HTR-8/SVneo (cell line): ENCODE results near the gene TMEM134.

Experiments
- DNase-seq: peaks from one replicate; pipeline ENCODE4 v3.0.0; 2011; ENCODE audit warnings: low spot score, mixed read lengths; ENCODE audit not compliant: insufficient read length
- FAIRE-seq: peaks from 2 replicates; lab custom pipeline; 2011; peaks lifted over from hg19 to GRCh38; lab: Jason Lieb, UNC

Gene TMEM134

DNA sequence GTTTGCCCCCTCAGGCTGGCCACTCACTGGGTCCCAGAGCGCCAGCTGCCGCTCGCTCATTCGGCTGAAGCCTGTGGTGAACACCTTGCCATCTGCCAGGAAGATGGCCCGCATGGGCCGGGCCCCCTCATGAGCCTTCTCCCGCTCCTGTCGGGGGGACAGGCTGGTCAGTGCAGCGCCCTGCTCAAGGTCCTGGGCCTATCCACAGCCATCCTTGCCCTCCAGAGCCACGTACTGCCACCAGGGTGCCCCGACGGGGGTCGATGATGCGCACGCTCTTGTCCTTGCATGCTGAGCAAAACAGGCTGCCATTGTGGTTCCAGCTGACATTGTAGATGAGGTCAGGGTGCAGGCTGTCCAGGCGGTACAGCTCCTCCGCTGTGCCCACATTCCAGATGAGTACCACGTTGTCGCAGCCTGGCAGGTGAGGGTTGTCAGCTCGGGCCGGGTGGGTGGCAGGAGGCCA, 27.9 kb downstream of the TMEM134 start:
- FAIRE-seq (peak; percentile 81), DNase-seq (no peak)

DNA sequence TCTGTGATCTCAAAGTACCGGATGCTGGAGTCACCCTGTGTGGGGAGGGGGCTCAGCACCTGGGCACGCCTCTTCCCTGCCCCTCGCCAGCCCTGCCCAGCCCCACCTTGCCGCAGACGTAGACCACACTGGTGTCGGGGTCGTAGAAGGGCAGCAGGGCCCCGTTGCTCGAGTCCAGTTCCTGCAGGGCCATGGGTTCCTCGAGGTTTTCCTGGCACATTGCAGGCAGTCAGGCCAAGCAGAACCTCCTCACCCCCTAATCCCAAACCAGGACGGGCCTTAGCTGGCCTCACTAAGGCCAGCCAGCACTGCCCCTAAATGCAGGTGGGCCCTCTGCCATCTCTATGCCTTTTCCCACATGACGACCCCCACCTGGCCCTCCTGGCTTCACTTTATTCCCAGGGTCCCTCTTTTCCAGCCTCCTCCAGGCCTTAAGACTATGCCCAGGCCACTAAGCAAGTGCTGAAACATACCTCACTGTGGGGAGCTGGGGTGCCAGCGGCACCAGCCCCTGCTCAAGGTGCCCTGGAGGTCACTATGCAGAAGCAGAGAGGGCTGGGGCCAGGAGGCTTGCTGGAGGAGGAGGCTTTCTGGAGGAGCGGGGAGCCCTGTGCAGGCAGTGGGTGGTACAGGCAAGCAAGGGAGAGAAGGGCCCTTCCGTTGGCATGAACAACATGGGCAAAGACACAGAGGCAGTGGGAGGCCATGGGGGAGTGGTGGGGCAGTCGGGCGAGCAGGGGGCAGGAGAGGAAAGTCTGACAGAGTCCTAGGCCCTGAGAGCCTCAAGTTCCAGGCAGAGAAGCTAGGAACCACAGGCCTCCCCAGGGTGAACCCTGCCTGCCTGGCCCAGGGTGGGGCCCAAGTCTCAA, 28.6 kb downstream of the TMEM134 start:
- DNase-seq (no peak), FAIRE-seq (no peak)

DNA sequence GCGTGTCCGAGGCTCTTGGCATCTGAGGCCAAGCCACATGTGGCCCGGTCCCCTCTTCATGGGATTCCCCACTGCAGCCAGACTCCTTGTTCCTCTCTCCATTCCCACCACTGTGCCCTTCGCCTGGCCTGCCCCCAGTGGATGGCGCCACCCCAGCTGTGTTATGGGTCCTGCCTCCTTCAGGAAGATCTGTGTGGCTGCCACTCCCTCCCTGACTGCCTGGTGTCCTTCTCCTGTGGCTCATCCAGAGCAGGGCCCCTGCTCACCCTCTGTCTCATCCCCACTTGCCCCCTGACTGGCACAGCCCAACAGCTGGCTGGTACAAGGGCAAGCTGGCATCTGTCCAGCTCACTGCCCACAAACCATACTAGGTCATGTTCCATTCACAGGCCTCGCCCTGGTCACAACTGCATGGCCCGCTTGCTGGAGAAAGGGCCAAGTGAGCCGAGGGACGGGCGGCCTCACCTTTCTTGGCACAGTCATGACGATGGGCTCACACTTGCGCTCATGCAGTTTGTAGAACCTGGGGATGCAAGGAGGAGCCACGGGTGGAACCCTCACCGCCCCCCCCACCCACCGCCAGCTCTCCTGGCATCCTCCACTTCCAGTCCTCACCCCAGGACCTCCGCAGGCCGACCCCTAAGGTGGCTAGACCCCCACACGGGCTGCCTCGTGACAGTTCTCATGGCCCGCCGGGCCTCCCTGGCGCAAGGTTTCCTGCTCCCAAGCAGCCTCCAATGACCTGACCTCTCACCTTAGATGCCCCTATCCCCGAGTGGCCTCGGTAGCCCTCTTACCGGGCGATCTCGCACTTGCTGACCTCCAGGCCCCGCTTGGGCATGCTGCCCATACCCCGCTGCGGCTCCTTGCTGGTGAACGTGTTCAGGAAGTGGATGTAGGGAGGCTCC, 29.5 kb downstream of the TMEM134 start:
- DNase-seq (no peak), FAIRE-seq (peak; percentile 88)

DNA sequence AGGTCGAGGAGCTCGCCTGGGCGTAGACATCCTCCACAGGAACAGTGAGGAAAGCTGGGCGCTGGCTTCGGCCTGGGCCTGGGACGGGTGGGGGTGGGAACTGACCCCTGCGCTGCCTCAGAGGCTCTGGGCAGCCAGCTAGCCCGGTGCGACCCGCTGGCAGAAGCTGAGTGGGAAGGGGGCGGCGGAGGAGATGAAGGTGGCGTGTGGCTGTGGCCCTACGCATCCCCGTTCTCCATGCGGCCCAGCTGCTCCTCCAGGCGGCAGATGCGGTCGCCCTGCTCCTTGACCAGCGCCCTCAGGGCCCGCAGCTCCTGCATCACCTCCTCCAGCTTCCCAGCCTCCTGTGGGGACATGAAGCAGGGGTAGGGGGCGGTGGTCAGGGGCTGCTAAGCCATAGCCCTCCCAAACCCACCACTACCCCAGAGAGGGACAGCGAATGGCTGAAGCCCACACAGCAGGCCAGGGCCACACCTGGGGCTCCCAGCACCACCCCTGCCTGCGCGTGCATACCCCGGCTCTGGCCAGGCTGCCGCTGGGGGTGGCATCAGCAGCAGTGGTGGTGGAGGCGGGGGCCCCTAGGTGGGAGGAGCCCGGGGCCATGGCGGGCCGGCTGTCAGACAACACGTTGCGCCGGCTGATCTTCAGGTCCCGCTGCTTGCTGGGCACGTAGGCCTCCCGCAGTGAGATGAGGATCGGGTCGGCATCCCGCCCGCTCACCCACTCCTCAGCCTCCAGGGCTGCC, 30.7 kb downstream of the TMEM134 start:
- DNase-seq: no peak
- no peak for FAIRE-seq

DNA sequence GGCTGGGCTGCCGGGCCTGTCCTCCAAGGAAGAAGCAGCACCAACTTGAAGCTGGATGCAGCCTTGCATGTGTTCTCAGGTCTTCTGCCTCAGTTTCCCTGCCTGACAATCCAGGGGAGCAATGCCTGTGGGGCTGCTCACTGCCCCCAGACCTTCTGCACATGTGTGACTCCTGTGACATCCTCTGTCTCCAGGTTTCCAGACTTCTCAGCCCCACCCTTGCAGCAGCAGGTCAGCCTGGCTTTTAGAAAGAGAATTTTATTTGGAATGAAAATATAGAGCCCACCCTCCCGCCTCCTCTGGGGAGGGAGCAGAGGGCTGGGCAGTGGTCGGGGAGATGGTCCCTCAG, 31.3 kb downstream of the TMEM134 start:
- DNase-seq (no peak), FAIRE-seq (no peak)

DNA sequence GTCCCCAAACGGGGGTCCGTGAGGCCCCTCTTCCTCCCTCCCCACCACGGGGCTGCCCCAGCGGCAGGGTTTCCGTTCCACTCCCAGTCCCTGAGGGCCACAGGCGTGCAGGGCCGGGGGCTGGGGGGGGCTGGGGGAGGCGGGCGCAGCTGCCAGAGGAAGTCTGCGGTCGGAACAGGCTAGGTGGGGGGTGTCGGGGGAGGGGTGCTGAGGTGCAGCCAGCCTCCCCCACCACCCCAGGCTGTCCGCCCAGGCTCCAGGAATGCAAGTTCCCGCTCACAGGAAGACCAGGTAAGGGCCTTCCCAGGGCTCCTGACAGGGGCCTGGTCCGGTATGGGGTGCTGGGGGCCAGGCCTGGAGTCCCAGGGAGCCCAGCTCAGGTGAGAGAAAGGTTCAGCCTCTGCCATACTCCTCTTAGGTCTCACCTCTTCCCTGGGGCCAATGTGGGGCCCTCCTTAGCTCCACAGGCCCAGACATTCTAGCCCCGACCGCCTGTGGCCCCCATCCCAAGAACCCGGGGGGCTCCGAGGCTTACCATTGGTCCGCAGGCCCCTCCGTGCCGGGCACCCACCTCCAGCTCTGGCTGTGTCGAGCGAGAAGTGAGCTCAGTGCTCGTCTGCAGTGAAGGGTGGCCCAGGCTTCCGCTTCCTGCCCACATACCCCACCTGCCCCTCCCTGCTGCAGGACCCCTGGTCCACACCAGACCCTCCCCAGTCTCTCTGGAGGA, 31.8 kb downstream of the TMEM134 start, which contains the start of gene PTPRCAP:
Gene PTPRCAP, minus strand, starts transcription at position 601 of the 727 bp plus-strand sequence. Its CDS starts 63 bp downstream, at position 538.
- DNase-seq: no peak
- no peak for FAIRE-seq

DNA sequence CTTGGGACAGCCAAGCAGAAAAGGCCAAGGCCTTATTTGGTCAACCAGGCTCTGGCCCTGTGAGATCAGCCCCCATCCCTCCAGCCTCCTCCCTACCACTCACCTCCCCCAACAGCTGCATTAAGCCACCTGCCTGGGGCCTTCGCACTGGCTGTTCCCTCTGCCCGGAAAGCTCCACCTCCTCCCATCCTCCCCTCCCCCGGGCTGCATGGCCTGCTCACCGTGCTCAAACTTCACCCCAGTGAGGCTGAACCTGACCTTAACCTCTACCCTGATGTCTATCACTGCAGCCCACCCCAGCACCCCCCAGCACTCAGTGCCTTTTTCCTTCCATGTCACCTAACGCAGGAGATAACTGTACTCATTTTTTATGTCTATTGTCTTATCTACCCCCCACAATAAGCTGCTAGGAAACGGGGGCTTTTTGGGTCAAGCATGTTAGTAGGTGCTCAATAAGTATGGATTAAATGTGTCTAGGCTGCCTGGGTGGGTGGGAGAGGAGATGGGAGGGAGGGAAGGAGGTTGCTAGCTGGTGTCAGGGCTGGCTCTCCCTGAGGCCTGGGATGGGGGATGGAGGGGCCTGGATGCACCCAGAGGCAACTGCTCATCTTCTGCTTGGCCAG, 32.5 kb downstream of the TMEM134 start:
- no peak for DNase-seq
- peak; percentile 71 for FAIRE-seq

DNA sequence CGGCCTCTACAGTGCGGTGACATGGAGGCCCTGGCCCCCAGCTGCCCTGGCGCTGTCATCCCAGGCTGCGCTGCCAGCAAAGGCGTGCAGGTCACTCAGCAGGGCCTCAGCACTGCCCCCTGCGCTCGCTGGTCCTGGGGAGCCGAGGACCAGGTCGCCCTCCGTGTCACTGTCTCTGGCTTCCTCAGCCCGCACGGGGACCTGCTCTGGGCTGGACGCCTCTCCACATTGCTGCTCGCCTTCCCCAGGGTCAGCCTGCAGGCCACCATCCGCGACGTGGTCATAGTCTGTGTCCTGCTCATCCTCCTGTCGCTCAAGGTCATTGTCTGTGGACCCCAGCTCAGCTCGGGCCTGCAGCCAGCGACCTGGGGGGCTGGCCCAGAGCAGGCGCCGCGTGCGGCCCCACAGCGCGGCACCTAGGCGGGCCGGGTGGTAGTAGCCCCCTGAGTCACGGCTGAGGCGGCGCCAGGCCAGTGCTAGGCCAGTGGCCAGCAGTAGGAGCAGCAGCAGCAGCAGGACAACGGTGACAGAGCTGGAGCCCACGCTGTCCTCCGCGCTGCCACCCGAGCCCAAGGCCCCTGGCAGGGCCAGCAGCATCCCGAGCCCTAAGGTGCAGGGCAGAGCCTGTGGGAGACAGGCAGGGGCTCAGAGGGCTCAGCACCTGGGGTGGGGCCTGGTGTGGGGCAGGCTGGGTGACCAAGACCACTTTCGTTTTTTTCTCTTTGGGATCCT, 33.2 kb downstream of the TMEM134 start:
- no peak for DNase-seq
- peak; percentile 68 for FAIRE-seq

DNA sequence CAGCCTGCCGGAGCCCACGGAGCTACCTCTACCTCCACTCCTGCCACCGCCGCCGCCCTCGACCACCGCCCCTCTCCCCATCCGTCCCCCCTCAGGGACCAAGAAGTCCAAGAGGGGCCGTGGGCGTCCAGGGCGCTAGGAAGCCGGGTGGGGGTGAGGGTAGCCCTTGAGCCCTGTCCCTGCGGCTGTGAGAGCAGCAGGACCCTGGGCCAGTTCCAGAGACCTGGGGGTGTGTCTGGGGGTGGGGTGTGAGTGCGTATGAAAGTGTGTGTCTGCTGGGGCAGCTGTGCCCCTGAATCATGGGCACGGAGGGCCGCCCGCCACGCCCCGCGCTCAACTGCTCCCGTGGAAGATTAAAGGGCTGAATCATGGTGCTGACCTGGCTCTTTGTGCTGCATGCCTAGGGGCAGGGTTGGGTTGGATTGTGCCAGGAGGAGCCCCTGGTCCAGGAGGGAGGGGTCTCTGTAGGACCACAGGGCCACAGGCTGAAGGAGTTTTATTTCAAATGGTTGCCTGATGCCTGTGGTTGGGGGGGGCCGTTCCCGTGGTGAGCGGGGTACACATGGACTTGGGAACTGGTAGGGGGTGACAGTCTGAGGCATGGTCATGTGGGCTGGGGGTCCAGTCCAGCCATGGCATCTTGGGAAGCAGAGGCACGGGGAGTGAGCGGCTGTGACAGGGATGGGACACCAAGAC, 33.9 kb downstream of the TMEM134 start:
- DNase-seq: no peak
- no peak for FAIRE-seq

DNA sequence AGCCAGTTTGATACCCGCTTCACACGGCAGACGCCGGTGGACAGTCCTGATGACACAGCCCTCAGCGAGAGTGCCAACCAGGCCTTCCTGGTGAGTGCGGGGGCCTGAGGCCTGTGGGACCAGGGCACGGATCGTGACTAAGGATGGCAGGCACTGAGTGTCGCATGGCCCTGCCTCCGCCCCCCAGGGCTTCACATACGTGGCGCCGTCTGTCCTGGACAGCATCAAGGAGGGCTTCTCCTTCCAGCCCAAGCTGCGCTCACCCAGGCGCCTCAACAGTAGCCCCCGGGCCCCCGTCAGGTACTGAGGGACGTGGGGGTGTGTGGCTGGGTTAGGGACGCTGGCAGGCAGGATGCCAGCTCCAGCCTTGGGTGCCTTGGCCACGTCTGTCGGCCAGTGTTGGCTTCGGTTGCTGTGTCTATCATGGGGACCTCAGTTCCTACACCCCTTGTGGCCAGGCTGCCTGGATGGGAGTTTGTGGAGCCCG, 34.6 kb downstream of the TMEM134 start:
- peak; percentile 63 for FAIRE-seq
- DNase-seq: no peak

DNA sequence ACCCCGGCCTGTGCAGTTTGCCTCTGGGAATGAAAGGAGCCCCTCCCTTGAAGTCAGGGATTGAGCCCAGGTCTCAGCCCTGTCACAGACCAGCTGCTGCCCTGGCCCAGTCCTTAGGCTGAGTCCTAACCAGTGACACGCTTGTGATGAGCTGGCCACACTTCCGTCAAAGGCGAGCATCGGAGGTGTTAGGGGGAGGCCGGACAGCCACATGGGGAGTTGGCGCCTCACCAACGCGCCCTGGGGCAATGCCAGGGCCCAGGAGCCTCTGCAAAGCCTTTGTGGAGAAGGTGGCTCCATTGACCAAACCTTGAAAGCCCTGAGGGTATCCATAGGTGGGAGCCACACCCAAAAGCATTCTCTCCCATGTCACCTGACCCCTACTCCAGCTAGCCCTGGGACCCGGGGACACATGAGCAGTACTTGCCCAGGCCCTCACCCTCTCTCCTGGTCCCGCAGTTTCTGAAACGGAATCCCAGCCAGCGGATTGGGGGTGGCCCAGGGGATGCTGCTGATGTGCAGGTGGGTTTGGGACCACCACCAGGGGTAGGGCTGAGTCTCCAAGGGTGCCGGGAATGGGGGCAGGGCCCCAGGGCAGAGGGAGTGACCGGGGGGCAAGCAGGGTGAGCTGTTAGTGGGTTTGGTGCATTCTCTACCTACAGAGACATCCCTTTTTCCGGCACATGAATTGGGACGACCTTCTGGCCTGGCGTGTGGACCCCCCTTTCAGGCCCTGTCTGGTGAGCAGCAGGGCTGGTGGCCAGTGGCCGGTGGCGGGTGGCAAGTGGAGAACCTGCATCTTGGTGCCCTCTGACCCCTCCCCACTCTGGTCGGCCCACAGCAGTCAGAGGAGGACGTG, 35.3 kb downstream of the TMEM134 start:
- no peak for DNase-seq
- FAIRE-seq: peak; percentile 57

DNA sequence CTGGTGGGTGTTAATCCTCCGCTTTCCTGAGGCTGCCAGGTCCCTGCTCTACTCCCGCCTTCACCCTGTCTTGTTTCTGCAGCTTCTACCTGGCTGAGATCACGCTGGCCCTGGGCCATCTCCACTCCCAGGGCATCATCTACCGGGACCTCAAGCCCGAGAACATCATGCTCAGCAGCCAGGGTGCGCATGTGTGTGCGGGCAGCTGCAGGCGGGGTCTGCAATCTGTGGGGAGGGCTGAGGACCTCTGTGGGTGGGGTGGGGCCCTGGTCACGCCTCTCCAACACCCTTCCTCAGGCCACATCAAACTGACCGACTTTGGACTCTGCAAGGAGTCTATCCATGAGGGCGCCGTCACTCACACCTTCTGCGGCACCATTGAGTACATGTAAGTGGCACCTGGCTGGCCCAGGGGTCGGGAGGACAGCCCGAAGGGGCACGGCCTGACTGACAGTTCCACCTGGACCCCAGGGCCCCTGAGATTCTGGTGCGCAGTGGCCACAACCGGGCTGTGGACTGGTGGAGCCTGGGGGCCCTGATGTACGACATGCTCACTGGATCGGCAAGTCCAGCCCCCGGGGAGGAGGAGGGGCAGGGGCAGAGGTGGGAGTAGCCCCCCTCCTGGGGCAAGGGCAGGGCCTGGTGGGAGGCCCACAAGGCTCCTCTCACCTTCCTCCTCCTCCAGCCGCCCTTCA, 36.2 kb downstream of the TMEM134 start:
- DNase-seq (no peak), FAIRE-seq (no peak)

DNA sequence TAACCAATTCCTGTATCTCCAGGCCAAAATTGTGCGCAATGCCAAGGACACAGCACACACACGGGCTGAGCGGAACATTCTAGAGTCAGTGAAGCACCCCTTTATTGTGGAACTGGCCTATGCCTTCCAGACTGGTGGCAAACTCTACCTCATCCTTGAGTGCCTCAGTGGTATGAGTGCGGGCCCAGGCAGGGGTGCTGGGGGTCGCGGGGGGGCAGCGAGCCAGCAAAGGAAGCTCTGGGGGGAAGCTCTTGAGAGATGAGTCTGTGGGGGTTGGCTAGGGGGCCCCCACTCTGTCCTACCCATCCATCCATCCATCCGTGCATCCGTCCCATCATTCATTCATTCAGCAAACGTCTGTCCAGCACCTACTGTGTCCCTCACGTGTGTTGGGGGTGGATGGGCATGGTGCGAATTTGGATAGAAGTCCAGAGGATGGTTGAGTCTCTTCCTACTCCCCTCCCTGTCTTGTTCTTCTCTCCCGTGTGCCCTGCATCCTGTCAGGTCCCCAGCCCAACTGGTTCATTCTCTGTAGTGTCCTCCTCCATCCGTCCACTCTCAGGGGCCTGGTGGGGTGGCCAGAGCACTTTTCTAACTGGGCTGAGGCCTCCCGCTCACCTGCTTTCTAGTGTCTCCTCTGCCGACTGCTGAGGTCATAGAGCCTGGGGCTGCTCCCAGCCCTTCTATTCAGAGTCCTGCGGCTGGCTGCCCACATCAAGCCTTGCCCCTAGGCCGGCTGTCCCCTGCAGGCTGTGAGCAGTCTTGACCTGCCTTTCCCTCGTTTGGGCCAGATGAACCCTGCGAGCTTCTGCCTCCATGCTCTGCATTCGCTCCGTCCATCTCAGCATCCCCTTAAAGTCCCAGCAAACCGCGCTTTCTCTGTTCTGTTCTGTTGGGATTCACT, 37.5 kb downstream of the TMEM134 start:
- FAIRE-seq (peak; percentile 54), DNase-seq (no peak)

DNA sequence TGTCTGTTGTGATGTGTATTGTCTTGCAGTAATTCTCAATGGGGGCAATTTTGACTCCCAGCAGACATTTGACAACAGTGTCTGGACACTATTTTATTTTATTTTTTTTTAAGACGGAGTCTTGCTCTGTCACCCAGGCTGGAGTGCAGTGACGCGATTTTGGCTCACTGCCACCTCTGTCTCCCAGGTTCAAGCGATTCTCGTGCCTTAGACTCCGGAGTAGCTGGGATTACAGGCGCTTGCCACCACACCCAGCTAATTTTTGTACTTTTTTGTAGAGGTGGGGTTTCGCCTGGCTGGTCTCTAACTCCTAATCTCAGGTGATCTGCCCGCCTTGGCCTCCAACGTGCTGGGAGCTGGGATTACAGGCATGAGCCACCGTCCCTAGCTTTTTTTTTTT, 39.3 kb downstream of the TMEM134 start:
- FAIRE-seq (no peak), DNase-seq (no peak)

DNA sequence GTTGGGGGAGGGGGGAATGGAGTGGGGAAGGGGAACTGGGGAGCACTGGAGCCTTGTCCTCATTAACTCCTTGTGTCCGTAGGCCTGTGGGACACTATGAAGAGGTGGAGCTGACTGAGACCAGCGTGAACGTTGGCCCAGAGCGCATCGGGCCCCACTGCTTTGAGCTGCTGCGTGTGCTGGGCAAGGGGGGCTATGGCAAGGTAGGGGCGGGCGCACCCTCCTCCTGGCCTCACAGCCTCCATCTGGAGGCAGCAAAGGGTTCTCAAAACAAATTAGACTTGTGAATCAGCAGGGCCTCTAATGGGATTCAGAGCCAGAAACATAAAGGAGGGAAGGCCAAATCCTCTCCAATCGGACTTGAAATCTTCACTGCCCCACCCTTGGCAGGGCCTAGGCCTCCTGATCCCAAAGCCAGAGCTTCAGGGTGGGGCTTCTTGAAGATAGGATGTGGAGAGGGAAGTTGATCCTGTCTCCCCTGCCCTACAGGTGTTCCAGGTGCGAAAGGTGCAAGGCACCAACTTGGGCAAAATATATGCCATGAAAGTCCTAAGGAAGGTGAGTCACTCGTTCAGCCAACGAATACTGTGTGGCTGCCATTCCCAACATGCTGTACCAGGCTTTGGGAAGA, 39.9 kb downstream of the TMEM134 start:
- DNase-seq: no peak
- FAIRE-seq: peak; percentile 70
